HFF-Myc (cell line): ENCODE results near the gene PDIA5.

Experiments
- DNase-seq: peaks from one replicate; pipeline ENCODE4 v3.0.0-alpha.2; 2011; ENCODE audit warnings: low read depth; ENCODE audit errors: extremely low read depth
- H3K4me3 ChIP-seq: replicated peaks from 2 replicates; pipeline ENCODE4 v1.5.1; 2011; ENCODE audit warnings: low read depth, mild to moderate bottlenecking, control low read depth, low read length
- CTCF ChIP-seq: IDR thresholded peaks from 2 replicates; pipeline ENCODE4 v1.5.1; 2012; ENCODE audit warnings: mild to moderate bottlenecking, low read depth, low read length, control low read depth; ENCODE audit errors: missing control alignments

The PDIA5 gene

GRCh38 chr3:123039178-123039577 is 27.6 kb upstream of the PDIA5 start:
- no peak for TF ChIP-seq CTCF
- no peak for DNase-seq
- H3K4me3 ChIP-seq: no peak overlapping the region

- H3K4me3 ChIP-seq: no peak overlapping the region
- no peak for DNase-seq
- no peak for TF ChIP-seq CTCF
Observed at GRCh38 chr3:123042413-123042812, 24.4 kb upstream of the PDIA5 start.

GRCh38 chr3:123044981-123045763 is 21.7 kb upstream of the PDIA5 start:
- no peak overlapping the region for H3K4me3 ChIP-seq
- no peak for TF ChIP-seq CTCF
- DNase-seq: no peak

GRCh38 chr3:123046262-123047061 is 20.4 kb upstream of the PDIA5 start:
- DNase-seq: no peak
- TF ChIP-seq CTCF: no peak
- no peak overlapping the region for H3K4me3 ChIP-seq

GRCh38 chr3:123047062-123047319 is 19.8 kb upstream of the PDIA5 start:
- no peak for TF ChIP-seq CTCF
- no peak overlapping the region for H3K4me3 ChIP-seq

GRCh38 chr3:123048480-123049237 is 18.2 kb upstream of the PDIA5 start:
- TF ChIP-seq CTCF: no peak
- no peak for DNase-seq

More at GRCh38 chr3:123047062-123047319, 19.8 kb upstream of the PDIA5 start:
- DNase-seq: no peak

More at GRCh38 chr3:123048480-123049237, 18.2 kb upstream of the PDIA5 start:
- H3K4me3 ChIP-seq: no peak overlapping the region
